ENCODE results near the gene MLH1. TPM values are rescaled to one million over a fixed set of nuclear protein-coding genes. Genes with fewer than 3 reads are reported as not detected.

Gene MLH1
- total RNA-seq, 1 donor from 2014 or later = 42.7 TPM

GRCh38 chr3:37093481-37093880 lies 100.2 kb downstream of the MLH1 start:
- DNase-seq (ENCODE audit: low spot score) = no peak

GRCh38 chr3:37094636-37095035 lies 101.3 kb downstream of the MLH1 start:
- no peak for DNase-seq (ENCODE audit: low spot score)

- DNase-seq (ENCODE audit: low spot score) = no peak
Measured at GRCh38 chr3:37096288-37096687, 103.0 kb downstream of the MLH1 start.

GRCh38 chr3:37096975-37097374 lies 103.7 kb downstream of the MLH1 start:
- DNase-seq (ENCODE audit: low spot score) = no peak

DNA sequence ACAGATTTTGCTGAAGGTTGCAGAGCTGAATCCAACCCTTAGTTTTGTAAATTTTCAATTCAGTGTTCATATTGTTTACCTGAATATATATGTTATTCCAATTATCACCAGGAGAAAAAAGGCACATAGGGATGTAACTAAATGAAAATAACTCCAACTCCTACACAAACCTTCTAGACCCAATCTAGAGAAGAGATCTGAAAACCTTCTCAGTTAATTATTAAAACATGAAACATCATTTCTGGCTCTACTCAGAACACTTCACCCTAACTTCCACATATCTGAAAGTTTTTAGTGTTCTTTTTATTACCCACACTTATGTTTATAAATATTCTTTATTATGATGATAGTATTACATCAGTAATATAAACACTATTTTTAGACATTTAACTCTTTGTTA lies 104.5 kb downstream of the MLH1 start:
- DNase-seq (ENCODE audit: low spot score) = no peak

DNA sequence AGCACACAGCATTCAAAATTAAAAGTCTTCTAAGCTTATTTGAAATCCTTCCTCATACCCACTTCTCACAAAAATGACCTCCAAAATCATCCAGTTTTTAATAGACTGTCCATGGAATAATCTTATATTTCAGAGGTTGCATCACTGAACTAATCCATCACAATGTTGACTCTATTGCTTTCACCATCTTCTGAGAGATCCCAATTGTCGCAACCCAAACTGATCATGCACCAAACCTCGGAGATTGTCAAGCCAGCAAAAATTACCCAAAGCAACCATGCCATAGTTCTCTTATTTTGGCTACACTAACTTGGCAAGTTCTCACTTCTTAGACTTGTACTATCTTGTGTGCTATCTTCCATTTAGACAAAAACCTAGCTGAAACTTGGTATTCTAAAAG lies 105.6 kb downstream of the MLH1 start:
- DNase-seq (ENCODE audit: low spot score) = no peak

DNA sequence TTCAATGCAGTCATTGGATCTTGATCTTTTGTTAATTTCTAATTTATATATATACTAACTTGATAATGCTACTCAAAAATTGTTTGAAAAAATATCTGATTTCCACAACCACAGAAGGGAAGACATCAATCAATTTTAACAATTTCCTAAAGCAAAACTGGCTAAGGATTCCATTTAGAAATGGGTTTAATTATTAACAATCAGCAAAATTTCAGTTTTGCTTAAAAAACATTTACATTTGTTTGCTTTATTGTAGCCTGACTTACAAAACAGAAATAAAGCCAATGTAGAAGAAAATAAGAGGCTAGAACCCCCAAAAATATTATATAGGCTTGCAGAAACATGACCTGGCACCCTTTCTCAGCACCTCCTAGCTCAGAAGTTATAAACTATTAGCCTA lies 106.2 kb downstream of the MLH1 start:
- no peak for DNase-seq (ENCODE audit: low spot score)

DNA sequence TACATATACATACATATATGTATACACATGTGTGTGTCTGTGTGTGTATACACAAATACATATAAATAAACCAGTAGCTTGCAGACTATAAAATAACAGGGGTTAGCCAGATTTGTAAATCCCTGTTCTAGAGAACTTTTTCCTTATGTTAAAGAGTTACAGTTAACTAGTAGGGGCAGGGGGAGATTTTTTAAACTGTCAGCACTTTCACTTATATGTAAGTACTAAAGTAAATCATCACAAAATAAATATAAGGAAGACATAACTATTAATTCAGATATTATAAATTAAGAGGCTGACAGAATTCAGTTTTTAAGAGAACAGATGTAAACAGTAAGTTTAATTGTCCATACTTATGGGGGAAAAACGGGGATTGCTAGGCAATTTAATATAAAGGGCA lies 107.1 kb downstream of the MLH1 start:
- no peak for DNase-seq (ENCODE audit: low spot score)

Other genes starting within 250 kb of the MLH1 start
- not detected for gene DCLK3, start 229.0 kb upstream of the MLH1 start, total RNA-seq
- 29.2 TPM for gene TRANK1, start 48.5 kb upstream of the MLH1 start, total RNA-seq
- 35.4 TPM for gene EPM2AIP1, start 387 bp upstream of the MLH1 start, total RNA-seq
- gene LRRFIP2, start 181.1 kb downstream of the MLH1 start, total RNA-seq = 54.6 TPM
- 89.5 TPM for gene GOLGA4, start 249.8 kb downstream of the MLH1 start, total RNA-seq